Nephron (organoid): ENCODE results near the gene NPDC1.

Experiments used
- H3K27ac Mint-ChIP-seq, 3 experiments: 2 replicates each; pipeline ENCODE4 v1.8.0; 2020; ENCODE audit warnings: mixed read lengths in 3 of 3, mild to moderate bottlenecking in 2 of 3, moderate library complexity in 1 of 3
- H3K27me3 Mint-ChIP-seq: 2 replicates; pipeline ENCODE4 v1.8.0; 2021; ENCODE audit warnings: low read depth, mild to moderate bottlenecking, moderate library complexity, mixed read lengths
- H3K36me3 Mint-ChIP-seq: 2 replicates; pipeline ENCODE4 v1.8.0; 2020; ENCODE audit warnings: low read depth, mixed read lengths
- H3K4me1 Mint-ChIP-seq: 2 replicates; pipeline ENCODE4 v1.8.0; 2020; ENCODE audit warnings: mixed read lengths
- H3K4me3 Mint-ChIP-seq, 3 experiments: 2 replicates each; pipeline ENCODE4 v1.8.0; 2020; ENCODE audit warnings: mild to moderate bottlenecking in 3 of 3, mixed read lengths in 3 of 3, moderate library complexity in 2 of 3
- H3K9me3 Mint-ChIP-seq: 2 replicates; pipeline ENCODE4 v1.8.0; 2020; ENCODE audit warnings: mixed read lengths
- CTCF ChIP-seq, 3 experiments: fragments of 200-600 bp; sonication (generic); IDR thresholded peaks; one replicate each; pipeline ENCODE4 v1.5.0; 2021; ENCODE audit warnings: antibody characterized with exemption in 3 of 3; ENCODE audit not compliant: unreplicated experiment in 3 of 3

Gene NPDC1

GRCh38 chr9:137029058-137029936, 16.7 kb downstream of the NPDC1 start:
- no peaks in the 10 kb centered on the region for H3K36me3 Mint-ChIP-seq
- H3K27me3 Mint-ChIP-seq: peaks cover 3% of the 10 kb centered on the region
- no peaks in the 10 kb centered on the region for H3K4me1 Mint-ChIP-seq
- H3K9me3 Mint-ChIP-seq: no peaks in the 10 kb centered on the region
- H3K4me3 Mint-ChIP-seq: peak overlapping the region; percentile 74 to 82 (median 78)
- no peak overlapping the region for H3K27ac Mint-ChIP-seq
- peak; percentile 77 to 85 (median 84) for TF ChIP-seq CTCF (IDR thresholded peaks at IDR 0.05; ENCODE audit: unreplicated experiment in 3 of 3)

GRCh38 chr9:137028263-137029057, 17.5 kb downstream of the NPDC1 start:
- Mint-ChIP-seq H3K4me3 (peak overlapping the region; percentile 71 to 82 (median 78)), H3K36me3 (no peaks in the 10 kb centered on the region), H3K4me1 (no peaks in the 10 kb centered on the region), H3K9me3 (no peaks in the 10 kb centered on the region), H3K27ac (no peak overlapping the region), H3K27me3 (peaks cover 3% of the 10 kb centered on the region)
- TF ChIP-seq CTCF (IDR thresholded peaks at IDR 0.05; ENCODE audit: unreplicated experiment in 3 of 3): no peak

GRCh38 chr9:137027369-137028262, 18.4 kb downstream of the NPDC1 start, which contains the start of gene ABCA2:
TSS of gene ABCA2 (minus strand) at chr9:137028237. CDS start at chr9:137028140, 97 bp downstream.
- Mint-ChIP-seq H3K4me3 (peak within 1 kb of the TSS; percentile 89 to 92 (median 92)), H3K4me1 (no peaks in the 10 kb centered on the region), H3K36me3 (no peaks in the 10 kb centered on the region), H3K27me3 (peaks cover 3% of the 10 kb centered on the region), H3K9me3 (no peaks in the 10 kb centered on the region), H3K27ac (peak within 1 kb of the TSS in 2 of 3 experiments; percentile 74 to 76)
- TF ChIP-seq CTCF (IDR thresholded peaks at IDR 0.05; ENCODE audit: unreplicated experiment in 3 of 3): no peak

- Mint-ChIP-seq H3K9me3 (no peaks in the 10 kb centered on the region), H3K4me3 (peak overlapping the region; percentile 89 to 92 (median 92)), H3K27me3 (no peaks in the 10 kb centered on the region), H3K4me1 (no peaks in the 10 kb centered on the region), H3K27ac (no peak overlapping the region), H3K36me3 (no peaks in the 10 kb centered on the region)
- TF ChIP-seq CTCF (IDR thresholded peaks at IDR 0.05; ENCODE audit: unreplicated experiment in 3 of 3): no peak
These were observed 19.1 kb downstream of the NPDC1 start for GRCh38 chr9:137026828-137027227.

- no peak for TF ChIP-seq CTCF (IDR thresholded peaks at IDR 0.05; ENCODE audit: unreplicated experiment in 3 of 3)
- Mint-ChIP-seq H3K27ac (no peak overlapping the region), H3K4me3 (peak overlapping the region in 2 of 3 experiments; percentile 41 to 89)
These were observed 19.6 kb downstream of the NPDC1 start for GRCh38 chr9:137026384-137026783.

More at GRCh38 chr9:137026384-137026783, 19.6 kb downstream of the NPDC1 start:
- H3K4me1 Mint-ChIP-seq: no peaks in the 10 kb centered on the region
- no peaks in the 10 kb centered on the region for H3K27me3 Mint-ChIP-seq
- H3K36me3 Mint-ChIP-seq: no peaks in the 10 kb centered on the region
- H3K9me3 Mint-ChIP-seq: no peaks in the 10 kb centered on the region
